ENCODE measurements around the gene NCAPD3. TPM values are rescaled to one million over a fixed set of nuclear protein-coding genes. Genes with fewer than 3 reads are reported as not detected.
A peak's percentile ranks its signal among the peaks of the same experiment; 100 is the strongest.

NCAPD3 gene
- total RNA-seq, 2 experiments from 2014 or later, result 98.4 to 102 TPM

GRCh38 chr11:134246678-134247077 lies 22.9 kb upstream of the NCAPD3 start:
- Mint-ChIP-seq H3K36me3 (ENCODE audit: low read depth) (peaks cover 32% of the 10 kb centered on the region), H3K9me3 (no peaks in the 10 kb centered on the region), H3K4me3 (no peak overlapping the region), H3K27ac (peak overlapping the region; percentile 12), H3K27me3 (no peaks in the 10 kb centered on the region), H3K4me1 (ENCODE audit: low read depth) (peaks cover 14% of the 10 kb centered on the region)
- ATAC-seq, result no peak
- DNase-seq, result no peak
- intact Hi-C loops (cut with micrococcal nuclease), result no loop called here
- CTCF ChIA-PET, result no interaction called here
- no peak for TF ChIP-seq CTCF (IDR thresholded peaks at IDR 0.05)
- POLR2A ChIA-PET, result no interaction called here

- H3K4me3 Mint-ChIP-seq, result no peak overlapping the region
- no peaks in the 10 kb centered on the region for H3K27me3 Mint-ChIP-seq
- H3K4me1 Mint-ChIP-seq (ENCODE audit: low read depth), result peaks cover 10% of the 10 kb centered on the region
- ChIA-PET CTCF (no interaction called here), POLR2A (interaction anchor here (1.3 kb wide), 1 partner anchor 22 kb away, joined by 3 read pairs; the partner anchor contains the start of gene VPS26B)
- no peak overlapping the region for H3K27ac Mint-ChIP-seq
- TF ChIP-seq CTCF (IDR thresholded peaks at IDR 0.05), result no peak
- ATAC-seq, result no peak
- no peaks in the 10 kb centered on the region for H3K9me3 Mint-ChIP-seq
- peaks cover 29% of the 10 kb centered on the region for H3K36me3 Mint-ChIP-seq (ENCODE audit: low read depth)
- intact Hi-C loops (cut with micrococcal nuclease), result no loop called here
- DNase-seq, result no peak
Measured at GRCh38 chr11:134246100-134246499, 22.3 kb upstream of the NCAPD3 start.

- TF ChIP-seq CTCF (IDR thresholded peaks at IDR 0.05), result no peak
- ATAC-seq (no peak), DNase-seq (no peak)
- ChIA-PET CTCF (interaction anchor here (1.3 to 2.6 kb wide), 3 partner anchors 11 to 40 kb away, joined by 3 to 15 read pairs (median 8); no protein-coding TSS in a partner anchor), POLR2A (interaction anchor here (1.3 kb wide), 1 partner anchor 21 kb away, joined by 3 read pairs; the partner anchor contains the start of gene VPS26B)
- Mint-ChIP-seq H3K4me1 (ENCODE audit: low read depth) (peaks cover 10% of the 10 kb centered on the region), H3K27me3 (no peaks in the 10 kb centered on the region), H3K4me3 (no peak overlapping the region), H3K9me3 (no peaks in the 10 kb centered on the region), H3K36me3 (ENCODE audit: low read depth) (peaks cover 24% of the 10 kb centered on the region), H3K27ac (no peak overlapping the region)
- intact Hi-C loops (cut with micrococcal nuclease), result no loop called here
Measured at GRCh38 chr11:134245434-134245833, 21.7 kb upstream of the NCAPD3 start.

GRCh38 chr11:134244593-134244992 lies 20.8 kb upstream of the NCAPD3 start:
- peak; percentile 61 for TF ChIP-seq CTCF (IDR thresholded peaks at IDR 0.05)
- ChIA-PET CTCF (interaction anchor here (0.7 to 2.6 kb wide), 14 partner anchors 10 to 194 kb away, joined by 3 to 15 read pairs (median 4); partner anchors contain the start of gene NCAPD3), POLR2A (interaction anchor here (0.8 kb wide), 1 partner anchor 20 kb away, joined by 4 read pairs; the partner anchor contains the start of genes NCAPD3 and VPS26B)
- Mint-ChIP-seq H3K27me3 (no peaks in the 10 kb centered on the region), H3K9me3 (no peaks in the 10 kb centered on the region), H3K4me1 (ENCODE audit: low read depth) (peaks cover 10% of the 10 kb centered on the region), H3K4me3 (no peak overlapping the region), H3K36me3 (ENCODE audit: low read depth) (peaks cover 27% of the 10 kb centered on the region), H3K27ac (no peak overlapping the region)
- ATAC-seq (peak; percentile 50), DNase-seq (no peak)
- intact Hi-C loops (cut with micrococcal nuclease), result no loop called here

- Mint-ChIP-seq H3K4me3 (no peak overlapping the region), H3K36me3 (ENCODE audit: low read depth) (peaks cover 22% of the 10 kb centered on the region)
Measured at GRCh38 chr11:134243913-134244312, 20.1 kb upstream of the NCAPD3 start.

More at GRCh38 chr11:134243913-134244312, 20.1 kb upstream of the NCAPD3 start:
- intact Hi-C loops (cut with micrococcal nuclease), result no loop called here
- Mint-ChIP-seq H3K27ac (no peak overlapping the region), H3K27me3 (no peaks in the 10 kb centered on the region), H3K9me3 (no peaks in the 10 kb centered on the region), H3K4me1 (ENCODE audit: low read depth) (peaks cover 5% of the 10 kb centered on the region)
- ATAC-seq (no peak), DNase-seq (no peak)
- TF ChIP-seq CTCF (IDR thresholded peaks at IDR 0.05), result no peak
- ChIA-PET CTCF (interaction anchor here (1.1 to 2.6 kb wide), 13 partner anchors 10 to 194 kb away, joined by 3 to 15 read pairs (median 5); partner anchors contain the start of gene NCAPD3), POLR2A (interaction anchor here (0.8 kb wide), 1 partner anchor 19 kb away, joined by 4 read pairs; the partner anchor contains the start of genes NCAPD3 and VPS26B)
